ENCODE measurements around the gene NF1.
"Not testable (repeated sequence)": the region's sequence is repeated elsewhere in the genome, so short reads cannot be mapped to it uniquely, and the experiment has no call there.

DNA sequence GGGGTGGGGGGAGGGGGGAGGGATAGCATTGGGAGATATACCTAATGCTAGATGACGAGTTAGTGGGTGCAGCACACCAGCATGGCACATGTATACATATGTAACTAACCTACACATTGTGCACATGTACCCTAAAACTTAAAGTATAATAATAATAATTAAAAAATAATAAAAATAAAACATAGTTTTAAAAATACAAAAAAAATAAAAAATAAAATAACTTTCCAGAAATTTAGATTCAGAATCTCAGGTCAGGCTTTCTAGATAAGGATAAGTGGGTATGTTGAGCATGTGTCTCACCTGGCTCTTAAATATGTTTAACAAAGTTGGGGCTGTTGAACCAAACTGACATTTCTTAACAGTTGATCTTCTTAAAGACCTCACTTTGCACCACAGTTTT lies 193.2 kb downstream of the NF1 start:
- TF ChIP-seq CTCF (IDR thresholded peaks at IDR 0.05); EZH2 (IDR thresholded peaks at IDR 0.05; ENCODE audit: borderline replicate concordance, insufficient read depth, low read depth, low read length, poor library complexity, severe bottlenecking): not testable (repeated sequence)
